RWPE2 (cell line): Measurements from ENCODE around the gene NFKB1.
"Not testable (repeated sequence)": the region's sequence is repeated elsewhere in the genome, so short reads cannot be mapped to it uniquely, and the experiment has no call there.

Source experiments
- ATAC-seq: fragments of 200-7000 bp; cut with Tn5 transposase; 3 replicates; pipeline ENCODE4 v1.9.1; 2021; ENCODE audit warnings: low read depth
- DNase-seq: peaks from one replicate; pipeline ENCODE4 v3.0.0-alpha.2; 2020; ENCODE audit warnings: low spot score
- H3K27ac ChIP-seq: fragments of 450-650 bp; 2 replicates; pipeline ENCODE4 v1.5.1; 2017; ENCODE audit warnings: mild to moderate bottlenecking; ENCODE audit not compliant: poor library complexity, severe bottlenecking
- H3K27me3 ChIP-seq: fragments of 250-450 bp; sonication (Bioruptor Pico); 2 replicates; pipeline ENCODE4 v1.5.1; 2021; ENCODE audit warnings: mild to moderate bottlenecking, moderate library complexity; ENCODE audit not compliant: insufficient read depth, poor library complexity, severe bottlenecking
- H3K36me3 ChIP-seq: fragments of 250-450 bp; sonication (Bioruptor Pico); 2 replicates; pipeline ENCODE4 v1.5.1; 2020; ENCODE audit warnings: low read depth, mild to moderate bottlenecking, moderate library complexity
- H3K4me1 ChIP-seq: fragments of 250-450 bp; sonication (Bioruptor Pico); 2 replicates; pipeline ENCODE4 v1.5.1; 2021; ENCODE audit warnings: mild to moderate bottlenecking, moderate library complexity; ENCODE audit not compliant: insufficient read depth, poor library complexity, severe bottlenecking
- H3K4me3 ChIP-seq: fragments of 250-450 bp; sonication (Bioruptor Pico); 2 replicates; pipeline ENCODE4 v1.5.1; 2021; ENCODE audit warnings: mild to moderate bottlenecking, moderate library complexity; ENCODE audit not compliant: severe bottlenecking
- H3K9me3 ChIP-seq: fragments of 250-450 bp; sonication (Bioruptor Pico); 2 replicates; pipeline ENCODE4 v1.5.1; 2021; ENCODE audit warnings: mild to moderate bottlenecking, moderate library complexity; ENCODE audit not compliant: severe bottlenecking
- TF ChIP-seq, protein P1 (sequence below): fragments of 450-650 bp; IDR thresholded peaks from one replicate; pipeline ENCODE4 v1.5.1; 2017; ENCODE audit warnings: mild to moderate bottlenecking, moderate library complexity; ENCODE audit not compliant: poor library complexity, severe bottlenecking

NFKB1 gene

GRCh38 chr4:102483120-102483519 is 18.0 kb upstream of the NFKB1 start:
- Histone ChIP-seq H3K4me1 (no peaks in the 10 kb centered on the region), H3K36me3 (no peaks in the 10 kb centered on the region), H3K4me3 (no peak overlapping the region), H3K27ac (no peak overlapping the region), H3K27me3 (no peaks in the 10 kb centered on the region), H3K9me3 (no peaks in the 10 kb centered on the region)
- ATAC-seq (no peak), DNase-seq (no peak)
- TF ChIP-seq, protein P1, sequence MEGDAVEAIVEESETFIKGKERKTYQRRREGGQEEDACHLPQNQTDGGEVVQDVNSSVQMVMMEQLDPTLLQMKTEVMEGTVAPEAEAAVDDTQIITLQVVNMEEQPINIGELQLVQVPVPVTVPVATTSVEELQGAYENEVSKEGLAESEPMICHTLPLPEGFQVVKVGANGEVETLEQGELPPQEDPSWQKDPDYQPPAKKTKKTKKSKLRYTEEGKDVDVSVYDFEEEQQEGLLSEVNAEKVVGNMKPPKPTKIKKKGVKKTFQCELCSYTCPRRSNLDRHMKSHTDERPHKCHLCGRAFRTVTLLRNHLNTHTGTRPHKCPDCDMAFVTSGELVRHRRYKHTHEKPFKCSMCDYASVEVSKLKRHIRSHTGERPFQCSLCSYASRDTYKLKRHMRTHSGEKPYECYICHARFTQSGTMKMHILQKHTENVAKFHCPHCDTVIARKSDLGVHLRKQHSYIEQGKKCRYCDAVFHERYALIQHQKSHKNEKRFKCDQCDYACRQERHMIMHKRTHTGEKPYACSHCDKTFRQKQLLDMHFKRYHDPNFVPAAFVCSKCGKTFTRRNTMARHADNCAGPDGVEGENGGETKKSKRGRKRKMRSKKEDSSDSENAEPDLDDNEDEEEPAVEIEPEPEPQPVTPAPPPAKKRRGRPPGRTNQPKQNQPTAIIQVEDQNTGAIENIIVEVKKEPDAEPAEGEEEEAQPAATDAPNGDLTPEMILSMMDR: no peak

DNA sequence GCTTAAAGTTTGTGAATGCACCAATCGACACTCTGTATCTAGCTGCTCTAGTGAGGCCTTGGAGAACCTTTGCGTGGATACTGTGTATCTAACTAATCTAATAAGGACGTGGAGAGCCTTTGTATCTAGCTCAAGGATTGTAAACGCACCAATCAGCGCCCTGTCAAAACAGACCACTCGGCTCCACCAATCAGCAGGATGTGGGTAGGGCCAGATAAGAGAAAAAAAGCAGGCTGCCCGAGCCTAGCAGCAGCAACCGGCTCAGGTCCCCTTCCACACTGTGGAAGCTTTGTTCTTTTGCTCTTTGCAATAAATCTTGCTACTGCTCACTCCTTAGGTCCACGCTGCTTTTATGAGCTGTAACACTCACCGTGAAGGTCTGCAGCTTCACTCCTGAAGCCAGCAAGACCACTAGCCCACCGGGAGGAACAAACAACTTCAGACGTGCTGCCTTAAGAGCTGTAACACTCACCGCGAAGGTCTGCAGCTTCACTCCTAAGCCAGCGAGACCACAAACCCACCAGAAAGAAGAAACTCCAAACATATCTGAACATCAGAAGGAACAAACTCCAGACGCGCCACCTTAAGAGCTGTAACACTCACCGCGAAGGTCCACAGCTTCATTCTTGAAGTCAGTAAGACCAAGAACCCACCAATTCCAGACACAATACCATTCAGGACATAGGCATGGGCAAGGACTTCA is 17.0 kb upstream of the NFKB1 start:
- H3K4me3 ChIP-seq, H3K36me3 ChIP-seq, H3K9me3 ChIP-seq, ATAC-seq, H3K4me1 ChIP-seq, DNase-seq, H3K27me3 ChIP-seq, H3K27ac ChIP-seq: not testable (repeated sequence)

DNA sequence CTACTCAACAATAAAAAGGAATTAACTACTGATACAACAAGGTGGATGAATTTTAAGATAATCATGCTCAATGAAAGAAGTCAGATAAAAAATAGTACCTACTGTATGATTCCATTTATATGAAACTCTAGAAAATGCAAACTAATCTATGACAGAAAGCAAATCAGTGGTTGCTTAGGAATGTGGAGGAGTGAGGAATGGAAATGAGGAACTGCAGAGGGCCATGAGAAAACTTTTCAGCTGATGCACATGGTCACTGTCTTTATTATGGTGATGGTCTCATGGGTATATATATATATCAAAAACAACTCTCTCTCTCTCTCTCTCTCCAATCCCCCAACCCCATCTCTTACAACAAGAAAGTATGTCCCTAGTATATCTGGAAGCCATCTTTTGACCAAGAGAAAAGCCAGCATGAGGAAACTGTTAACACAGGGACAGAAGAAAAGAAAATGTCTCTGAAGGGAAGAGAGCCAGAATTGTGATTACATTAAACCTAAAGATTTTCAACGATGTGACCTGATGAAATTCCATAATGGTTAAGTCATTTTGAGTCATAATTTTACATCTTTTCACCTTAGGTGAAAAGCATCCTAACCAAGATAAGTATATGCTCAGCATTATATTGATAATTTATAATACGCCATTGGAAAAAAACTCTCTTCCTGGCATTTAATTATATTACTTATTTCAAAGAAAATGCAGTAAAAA is 8.5 kb upstream of the NFKB1 start:
- Histone ChIP-seq H3K27me3 (no peaks in the 10 kb centered on the region), H3K36me3 (no peaks in the 10 kb centered on the region), H3K4me1 (no peaks in the 10 kb centered on the region), H3K9me3 (no peaks in the 10 kb centered on the region), H3K27ac (no peak overlapping the region), H3K4me3 (no peak overlapping the region)
- DNase-seq (no peak), ATAC-seq (no peak)
- TF ChIP-seq, protein P1: no peak

DNA sequence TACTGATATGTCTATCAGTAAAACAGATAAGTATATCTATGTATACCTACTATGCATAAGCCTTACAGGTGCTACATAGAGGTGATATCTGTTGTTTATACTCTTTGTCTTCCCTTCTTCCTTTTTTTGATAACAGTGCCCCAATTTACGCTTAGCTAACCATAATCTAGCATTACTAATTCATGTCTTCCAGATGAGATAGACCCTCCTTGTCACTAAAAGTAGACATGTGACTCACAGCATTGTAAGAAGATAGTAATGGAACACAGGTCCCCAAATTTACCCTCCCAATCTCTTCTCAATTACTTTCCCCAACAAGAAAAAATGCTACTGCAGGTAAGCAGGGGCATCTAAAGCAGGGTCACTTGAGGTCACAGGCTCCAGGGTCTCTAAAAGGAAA is 7.9 kb upstream of the NFKB1 start:
- H3K4me1 ChIP-seq: no peaks in the 10 kb centered on the region
- TF ChIP-seq, protein P1: no peak
- ATAC-seq: no peak

GRCh38 chr4:102493794-102494193 is 7.4 kb upstream of the NFKB1 start:
- DNase-seq (no peak), ATAC-seq (no peak)
- no peaks in the 10 kb centered on the region for H3K4me1 ChIP-seq
- no peaks in the 10 kb centered on the region for H3K27me3 ChIP-seq
- TF ChIP-seq, protein P1: no peak
- no peak overlapping the region for H3K27ac ChIP-seq
- no peaks in the 10 kb centered on the region for H3K9me3 ChIP-seq
- no peaks in the 10 kb centered on the region for H3K36me3 ChIP-seq
- H3K4me3 ChIP-seq: no peak overlapping the region

More for the DNA sequence above, 7.9 kb upstream of the NFKB1 start:
- no peaks in the 10 kb centered on the region for H3K36me3 ChIP-seq
- no peaks in the 10 kb centered on the region for H3K9me3 ChIP-seq
- no peaks in the 10 kb centered on the region for H3K27me3 ChIP-seq
- H3K27ac ChIP-seq: no peak overlapping the region
- no peak for DNase-seq
- no peak overlapping the region for H3K4me3 ChIP-seq
